Stimulated activated CD4-positive, alpha-beta T cell treated with anti-CD3 and anti-CD28 coated beads, Interleukin-12 subunit alpha, Interleukin-12 subunit beta, amount 100 ng/mL, for 24 hours (primary cell): ENCODE data around the gene BACH2.
"Not testable (repeated sequence)": the region's sequence is repeated elsewhere in the genome, so short reads cannot be mapped to it uniquely, and the experiment has no call there.

Experiments used
- DNase-seq, 2 experiments: peaks; one replicate each; pipeline ENCODE4 v3.0.0-alpha.2; 2020; ENCODE audit warnings: low read depth in 2 of 2

Gene BACH2

DNA sequence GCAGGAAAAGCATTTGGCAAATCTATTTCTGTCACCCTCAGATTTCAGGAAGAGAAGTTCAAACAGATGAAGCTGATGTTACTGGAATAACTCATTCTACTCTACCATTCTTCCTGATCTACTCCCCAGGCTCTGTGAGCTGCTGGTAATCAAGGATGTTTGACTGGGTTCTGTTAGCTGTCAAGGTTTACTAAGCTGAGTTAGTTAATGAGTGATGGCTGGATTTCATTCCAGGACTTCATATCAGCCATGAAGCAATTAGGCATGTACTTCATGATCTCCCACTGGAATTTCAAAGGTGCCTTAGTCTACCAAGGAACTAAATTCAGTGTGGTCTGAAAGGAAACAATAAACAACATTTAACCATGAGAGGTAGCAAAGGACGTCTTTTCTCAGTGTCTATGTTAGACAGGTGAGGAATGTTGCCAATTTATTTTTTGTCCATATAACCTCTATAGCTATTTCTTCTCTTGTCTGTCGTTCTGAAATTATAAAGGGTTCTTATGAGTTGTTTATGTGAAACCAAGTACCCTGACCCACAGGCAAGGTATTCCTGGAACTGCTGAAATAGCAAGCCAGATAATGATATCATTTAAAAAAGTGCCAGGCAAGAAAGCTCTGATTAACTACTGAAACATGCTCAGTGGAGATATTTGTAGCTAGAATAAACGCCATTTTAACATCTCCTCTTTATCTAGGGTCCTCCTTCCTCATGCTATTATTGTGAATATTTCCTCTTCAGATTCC lies 112.9 kb downstream of the BACH2 start:
- no peak for DNase-seq

DNA sequence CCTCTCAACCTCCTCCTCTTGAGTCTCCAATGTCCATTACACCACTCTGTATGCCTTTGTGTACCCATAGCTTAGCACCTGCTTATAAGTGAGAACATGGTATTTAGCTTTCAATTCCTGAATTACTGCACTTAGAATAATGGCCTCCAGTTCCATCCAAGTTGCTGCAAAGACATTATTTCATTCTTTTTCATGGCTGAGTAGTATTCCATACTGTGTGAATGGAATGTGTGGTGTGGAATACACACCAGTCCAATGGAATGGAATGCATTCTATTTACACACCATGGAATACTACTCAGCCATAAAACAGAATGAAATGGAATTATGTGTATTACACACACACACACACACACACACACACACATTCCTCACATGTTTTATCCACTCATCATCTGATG lies 116.1 kb downstream of the BACH2 start:
- no peak for DNase-seq

GRCh38 chr6:90179190-90180169 lies 117.2 kb downstream of the BACH2 start:
- no peak for DNase-seq

GRCh38 chr6:90178384-90178855 lies 118.2 kb downstream of the BACH2 start:
- DNase-seq: no peak

DNA sequence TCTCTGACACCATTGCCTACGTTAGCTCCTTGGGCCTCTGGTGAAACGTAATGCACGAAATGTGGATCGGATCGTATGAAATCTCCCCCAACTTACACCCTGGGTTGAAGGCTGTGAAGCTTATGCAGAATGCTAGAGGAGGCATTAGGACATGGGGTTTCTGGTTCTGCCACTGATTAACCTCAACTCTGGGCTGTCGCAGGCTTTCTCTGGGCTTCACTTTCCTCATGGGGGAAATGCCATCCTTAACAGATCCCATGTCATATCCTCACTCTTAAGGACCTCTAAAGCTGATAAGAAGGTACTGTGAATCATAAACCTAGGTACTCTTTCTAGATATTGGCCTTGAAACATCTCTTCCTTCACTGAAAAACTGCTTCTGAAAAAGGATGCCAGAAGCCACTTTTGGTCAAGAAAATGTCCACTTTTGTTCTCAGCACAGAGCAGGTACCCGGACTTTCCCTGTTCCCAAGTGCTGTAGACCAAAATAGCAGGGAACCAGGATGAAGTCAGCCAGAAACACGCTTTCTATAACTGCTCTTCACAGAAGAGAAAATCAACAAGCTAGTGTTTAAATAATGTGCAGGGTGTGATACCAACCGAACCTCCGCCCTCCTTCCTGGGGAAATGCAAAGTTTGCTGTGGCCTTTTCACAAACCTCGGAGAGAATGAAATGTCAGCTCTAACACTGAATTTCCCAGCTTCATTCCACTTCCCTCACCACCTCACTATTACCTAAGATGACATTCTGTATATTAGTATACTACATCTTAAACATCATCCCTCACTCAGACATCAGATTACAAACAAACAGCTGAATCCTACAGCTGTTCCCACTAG lies 118.9 kb downstream of the BACH2 start:
- no peak for DNase-seq

GRCh38 chr6:90175627-90176538 lies 120.8 kb downstream of the BACH2 start:
- DNase-seq: peak; percentile 43 to 62

GRCh38 chr6:90173262-90173925 lies 123.2 kb downstream of the BACH2 start:
- no peak for DNase-seq

GRCh38 chr6:90170601-90171000 lies 126.0 kb downstream of the BACH2 start:
- no peak for DNase-seq

DNA sequence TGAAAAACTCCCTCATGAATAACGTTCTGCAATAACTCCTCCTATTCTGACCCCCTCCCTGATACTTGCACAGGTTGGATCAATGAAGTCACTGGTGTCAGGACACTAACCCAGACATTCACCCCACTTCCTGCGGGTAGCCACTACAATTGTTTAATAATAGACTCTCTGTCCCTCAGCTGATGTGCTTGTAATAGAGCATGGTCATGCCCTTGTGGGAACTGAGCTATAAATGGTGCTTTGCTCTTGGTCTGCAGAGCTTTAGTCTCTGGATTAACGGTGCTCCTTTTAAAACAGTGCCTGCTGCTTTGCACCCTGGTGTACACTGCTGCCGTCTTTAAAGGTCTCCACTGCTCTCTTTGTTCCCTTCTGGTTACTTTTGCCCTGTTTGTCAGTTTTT lies 127.3 kb downstream of the BACH2 start:
- DNase-seq: no peak

DNA sequence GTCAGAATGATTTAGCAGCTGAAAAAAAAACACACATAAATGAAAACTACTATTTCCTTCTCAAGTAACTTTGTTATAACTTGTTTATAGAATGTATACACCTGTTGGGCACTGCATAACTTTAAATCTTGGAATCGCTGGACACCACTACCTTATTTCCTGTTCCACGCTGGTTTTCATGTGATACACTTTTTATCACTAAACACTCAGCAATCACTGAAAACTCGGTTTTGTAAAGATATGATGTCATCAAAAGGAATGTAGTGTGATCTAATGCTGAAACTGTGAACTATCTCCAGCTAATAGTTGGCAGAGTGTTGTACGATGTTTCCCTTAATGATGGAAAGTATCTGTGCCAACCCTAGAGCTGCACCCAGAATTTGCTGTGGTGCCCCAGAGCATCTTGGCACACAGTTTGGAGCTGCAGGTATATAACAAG lies 127.9 kb downstream of the BACH2 start:
- DNase-seq: no peak

DNA sequence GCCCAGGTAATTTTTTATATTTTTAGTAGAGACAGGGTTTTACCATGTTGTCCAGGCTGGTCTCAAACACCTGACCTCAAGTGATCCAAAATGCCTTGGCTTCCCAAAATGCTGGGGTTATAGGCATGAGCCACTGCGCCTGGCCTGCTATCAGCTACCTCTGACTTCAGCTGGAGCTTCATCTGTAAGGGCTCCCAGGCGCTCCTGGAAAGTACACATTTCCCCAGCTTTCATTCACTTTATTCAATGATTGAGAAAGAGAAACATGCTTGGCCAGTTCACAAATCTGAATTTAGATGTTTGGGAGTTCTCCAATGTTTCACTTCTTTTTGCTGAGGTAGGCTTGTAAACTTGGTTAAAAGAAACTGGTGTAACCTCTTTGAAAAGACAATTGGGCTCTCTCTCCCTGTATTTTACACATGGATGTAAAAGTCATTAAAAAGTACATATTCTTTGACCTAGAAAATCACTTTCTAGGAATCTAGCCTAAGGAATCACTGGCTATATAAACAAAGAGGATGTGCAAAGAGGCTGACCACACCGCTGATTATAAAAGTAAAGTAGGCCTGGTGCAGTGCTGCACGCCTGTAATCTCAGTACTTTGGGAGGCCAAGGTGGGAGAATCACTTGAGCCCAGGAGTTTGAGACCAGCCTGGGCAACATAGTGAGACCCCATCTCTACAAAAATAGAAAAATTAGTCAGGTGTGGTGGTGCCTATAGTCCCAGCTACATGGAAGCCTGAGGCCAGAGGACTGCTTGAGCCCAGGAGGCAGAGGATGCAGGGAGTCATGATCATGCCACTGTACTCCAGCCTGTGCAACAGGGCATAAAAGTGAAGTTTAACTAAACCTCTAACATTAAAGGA lies 128.9 kb downstream of the BACH2 start:
- DNase-seq: no peak

DNA sequence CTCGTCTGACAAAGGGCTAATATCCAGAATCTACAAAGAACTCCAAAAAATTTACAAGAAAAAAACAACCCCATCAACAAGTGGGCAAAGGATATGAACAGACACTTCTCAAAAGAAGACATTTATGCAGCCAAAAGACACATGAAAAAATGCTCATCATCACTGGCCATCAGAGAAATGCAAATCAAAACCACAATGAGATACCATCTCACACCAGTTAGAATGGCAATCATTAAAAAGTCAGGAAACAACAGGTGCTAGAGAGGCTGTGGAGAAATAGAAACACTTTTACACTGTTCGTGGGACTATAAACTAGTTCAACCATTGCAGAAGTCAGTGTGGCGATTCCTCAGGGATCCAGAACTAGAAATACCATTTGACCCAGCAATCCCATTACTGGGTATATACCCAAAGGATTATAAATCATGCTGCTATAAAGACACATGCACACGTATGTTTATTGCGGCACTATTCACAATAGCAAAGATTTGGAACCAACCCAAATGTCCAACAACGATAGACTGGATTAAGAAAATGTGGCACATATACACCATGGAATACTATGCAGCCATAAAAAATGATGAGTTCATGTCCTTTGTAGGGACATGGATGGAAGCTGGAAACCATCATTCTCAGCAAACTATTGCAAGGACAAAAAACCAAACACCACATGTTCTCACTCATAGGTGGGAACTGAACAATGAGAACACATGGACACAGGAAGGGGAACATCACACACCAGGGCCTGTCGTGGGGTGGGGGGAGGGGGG lies 130.3 kb downstream of the BACH2 start:
- not testable (repeated sequence) for DNase-seq

- DNase-seq: no peak
Observed at GRCh38 chr6:90162648-90163387, 133.8 kb downstream of the BACH2 start.

DNA sequence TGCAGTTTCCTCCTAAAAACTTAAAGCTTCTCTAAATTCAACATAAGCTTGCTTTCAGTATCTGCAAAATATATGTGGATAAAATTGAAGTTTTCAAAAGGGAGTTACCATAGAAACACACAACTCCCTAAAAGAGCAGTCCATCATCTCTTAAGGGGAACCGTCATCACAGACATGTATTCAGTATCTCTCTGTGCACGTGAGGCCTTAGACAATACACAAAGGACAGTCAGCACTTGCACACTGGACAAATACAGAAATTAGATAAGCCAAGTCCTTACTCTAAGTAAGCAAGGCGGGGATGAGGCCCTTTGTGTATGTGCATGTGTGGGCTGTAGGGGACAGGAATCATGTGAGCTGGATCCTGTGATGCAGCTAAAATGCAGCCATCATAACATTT lies 136.6 kb downstream of the BACH2 start:
- no peak for DNase-seq

GRCh38 chr6:90159452-90159851 lies 137.2 kb downstream of the BACH2 start:
- DNase-seq: no peak

DNA sequence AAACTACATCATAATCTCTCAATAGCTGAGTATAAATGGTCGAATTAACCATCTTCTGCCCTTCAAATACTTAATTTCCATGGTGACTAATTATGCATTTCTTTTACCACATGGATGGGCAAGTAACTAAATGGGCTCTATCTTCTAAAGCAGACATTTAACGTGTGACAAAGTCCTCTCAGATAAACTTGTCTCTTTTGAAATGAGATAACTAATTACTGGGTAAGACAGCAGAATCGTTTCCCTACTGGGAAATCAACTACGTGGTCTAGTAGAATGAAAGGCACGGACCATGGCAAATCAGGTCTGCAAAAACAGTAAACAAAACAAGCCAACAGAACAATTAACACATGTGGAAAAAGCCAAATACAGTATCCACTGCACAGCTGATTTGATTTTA lies 137.7 kb downstream of the BACH2 start:
- no peak for DNase-seq

GRCh38 chr6:90157441-90157840 lies 139.2 kb downstream of the BACH2 start:
- DNase-seq: no peak

- no peak for DNase-seq
Observed at GRCh38 chr6:90156861-90157260, 139.8 kb downstream of the BACH2 start.
